ENCODE measurements around the gene ZMYM4.
"Not testable (repeated sequence)": the region's sequence is repeated elsewhere in the genome, so short reads cannot be mapped to it uniquely, and the experiment has no call there.

The ZMYM4 gene

DNA sequence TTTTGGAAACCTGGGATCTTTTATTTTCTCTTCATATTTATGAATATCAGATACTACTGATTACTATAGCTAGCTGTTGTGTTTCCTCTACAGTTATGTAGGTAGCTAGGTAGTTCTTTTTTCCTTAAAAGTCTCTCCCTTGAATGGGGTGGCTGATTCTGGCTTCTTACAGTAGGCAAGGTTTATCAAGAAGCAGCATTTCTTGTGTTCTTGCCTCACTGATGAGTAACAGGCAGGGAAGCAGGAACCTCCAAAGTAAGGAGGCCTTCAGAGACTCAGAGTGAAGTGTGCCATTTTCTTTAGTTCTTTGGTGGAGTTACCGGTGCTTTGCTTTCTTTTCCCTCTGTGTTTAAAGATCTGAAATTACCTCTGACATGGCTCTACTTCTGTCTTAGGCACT is 56.0 kb downstream of the ZMYM4 start:
- DNase-seq (ENCODE audit: low spot score) (no peak), FAIRE-seq (no peak)

DNA sequence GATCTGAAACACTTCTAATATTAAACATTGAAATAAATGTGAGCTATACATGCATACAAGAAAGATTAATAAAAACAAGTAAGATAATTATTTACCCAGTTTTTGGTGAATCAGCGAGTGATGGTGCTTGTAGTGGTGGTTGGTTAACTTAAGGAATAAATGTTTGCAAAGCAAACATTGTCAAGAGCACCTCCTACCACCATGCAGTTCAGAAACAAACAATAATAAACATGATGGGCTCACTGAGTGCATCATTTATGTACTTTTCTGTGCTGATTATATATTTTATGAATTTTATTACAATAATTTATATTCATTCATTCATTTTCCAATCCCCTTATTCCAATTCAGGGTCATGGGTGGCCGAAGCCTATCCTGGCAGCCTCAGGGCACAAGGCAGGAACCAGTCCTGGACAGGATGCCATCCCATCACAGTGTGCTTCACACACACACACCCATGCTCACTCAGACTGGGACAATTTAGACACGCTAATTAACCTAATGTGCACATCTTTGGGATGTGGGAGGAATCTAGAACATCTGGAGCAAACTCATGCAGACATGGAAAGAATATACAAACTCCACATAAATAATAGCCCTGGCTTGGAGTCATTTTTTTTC is 57.8 kb downstream of the ZMYM4 start:
- no peak for DNase-seq (ENCODE audit: low spot score)

DNA sequence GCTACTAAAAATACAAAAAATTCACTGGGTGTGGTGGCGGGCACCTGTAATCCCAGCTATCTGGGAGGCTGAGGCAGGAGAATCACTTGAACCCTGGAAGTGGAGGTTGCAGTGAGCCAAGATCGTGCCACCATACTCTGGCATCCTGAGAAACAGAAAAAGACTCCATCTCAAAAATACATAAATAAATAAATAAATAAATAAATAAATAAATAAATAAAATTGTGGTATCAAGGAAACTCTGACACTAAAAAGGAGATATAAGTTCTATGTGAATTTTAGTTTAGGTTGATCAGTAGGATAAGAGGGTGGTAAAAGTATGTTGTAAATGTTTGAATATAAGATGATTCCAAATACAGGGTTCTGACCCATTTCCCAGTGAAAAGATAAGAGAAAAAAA is 63.1 kb downstream of the ZMYM4 start:
- DNase-seq (ENCODE audit: low spot score); FAIRE-seq: not testable (repeated sequence)

More for the DNA sequence above, 57.8 kb downstream of the ZMYM4 start:
- no peak for FAIRE-seq

DNA sequence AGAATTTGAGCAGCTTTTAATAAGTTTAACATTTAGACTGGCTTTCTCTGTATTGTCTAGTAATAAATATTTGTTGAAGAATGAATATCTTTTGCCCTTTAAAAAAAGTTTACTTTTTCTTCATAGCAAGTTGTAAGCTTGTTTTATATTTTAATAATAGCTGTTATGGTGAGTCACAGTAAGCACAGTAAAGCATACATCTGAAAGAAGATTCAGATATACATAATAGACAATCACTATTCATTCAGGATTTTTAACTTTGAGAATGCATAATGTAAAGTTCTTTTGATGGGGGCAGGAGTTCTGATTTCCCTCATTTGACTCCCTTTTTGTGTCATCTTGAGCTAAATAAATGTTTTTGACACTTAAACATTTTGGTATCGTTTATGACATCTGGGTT is 66.0 kb downstream of the ZMYM4 start:
- DNase-seq (ENCODE audit: low spot score) (no peak), FAIRE-seq (no peak)

DNA sequence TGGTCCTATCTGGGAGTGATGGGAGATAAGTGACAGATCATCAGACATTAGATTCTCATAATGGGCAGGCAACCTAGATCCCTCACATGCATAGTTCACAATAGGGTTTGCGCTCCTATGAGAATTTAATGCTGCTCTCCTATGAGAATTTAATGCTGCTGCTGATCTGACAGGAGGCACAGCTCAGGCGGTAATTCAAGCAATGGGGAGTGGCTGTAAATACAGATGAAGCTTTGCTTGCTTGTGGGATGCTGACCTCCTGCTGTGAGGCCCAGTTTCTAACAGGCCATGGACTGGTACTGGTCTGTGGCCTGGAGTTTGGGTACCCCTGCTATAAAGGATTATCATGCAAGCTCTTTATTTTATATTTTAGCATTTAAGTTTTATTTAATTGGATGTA is 72.0 kb downstream of the ZMYM4 start:
- no peak for DNase-seq (ENCODE audit: low spot score)
- no peak for FAIRE-seq

DNA sequence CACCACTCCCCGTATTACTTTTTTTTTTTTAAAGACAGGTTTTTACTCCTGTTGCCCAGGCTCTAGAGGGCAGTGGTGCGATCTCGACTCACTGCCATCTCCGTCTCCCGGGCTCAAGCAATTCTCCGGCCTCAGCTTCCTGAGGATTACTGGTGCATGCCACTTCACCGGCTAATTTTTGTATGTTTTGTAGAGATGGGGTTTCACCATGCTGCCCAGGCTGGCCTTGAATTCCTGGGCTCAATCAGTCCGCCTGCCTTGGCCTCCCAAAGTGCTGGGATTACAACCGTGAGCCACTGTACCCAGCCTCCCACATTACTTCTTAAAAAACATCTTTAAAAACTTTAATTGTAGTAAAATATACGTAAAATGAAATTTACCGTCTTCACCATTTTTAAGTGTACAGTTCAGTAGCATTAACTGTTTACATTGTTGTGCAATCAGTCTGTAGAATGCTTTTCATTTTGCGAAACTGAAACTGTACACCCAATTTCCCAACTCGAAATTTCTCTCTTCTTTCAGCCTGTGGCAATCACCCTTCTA is 77.0 kb downstream of the ZMYM4 start:
- DNase-seq (ENCODE audit: low spot score), result no peak
- no peak for FAIRE-seq

DNA sequence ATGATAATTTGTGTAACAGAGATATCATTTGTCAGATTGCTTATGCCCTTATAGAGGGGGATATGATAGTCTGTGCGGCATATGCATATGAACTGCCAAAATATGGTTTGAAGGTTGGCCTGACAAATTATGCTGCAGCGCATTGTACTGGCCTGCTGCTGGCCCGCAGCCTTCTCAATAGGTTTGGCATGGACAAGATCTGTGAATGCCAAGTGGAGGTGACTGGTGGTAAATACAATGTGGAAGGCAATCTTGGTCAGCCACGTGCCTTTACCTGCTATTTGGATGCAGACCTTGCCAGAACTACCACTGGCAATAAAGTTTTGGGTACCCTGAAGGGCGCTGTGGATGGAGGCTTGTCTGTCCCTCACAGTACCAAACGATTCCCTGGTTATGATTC is 82.4 kb downstream of the ZMYM4 start:
- no peak for DNase-seq (ENCODE audit: low spot score)
- no peak for FAIRE-seq

DNA sequence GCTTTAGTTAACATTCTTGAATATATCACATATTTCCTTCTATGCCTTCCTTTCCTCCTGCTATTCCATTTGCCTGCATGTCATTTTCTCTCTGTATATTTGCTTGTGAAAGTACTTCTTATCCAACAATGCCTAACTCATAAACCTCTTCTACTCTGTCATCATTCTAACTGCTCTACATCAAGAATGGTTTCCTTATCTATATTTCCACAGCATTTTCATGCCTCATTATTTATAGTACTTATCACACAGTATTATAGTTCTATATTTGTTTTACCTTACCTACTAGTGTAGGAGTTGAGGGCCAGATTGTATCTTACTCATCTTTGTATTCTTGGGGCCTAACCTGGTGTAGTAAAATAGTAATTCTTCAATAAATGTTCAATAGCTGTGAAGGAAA is 91.5 kb downstream of the ZMYM4 start:
- FAIRE-seq (no peak), DNase-seq (ENCODE audit: low spot score) (no peak)

DNA sequence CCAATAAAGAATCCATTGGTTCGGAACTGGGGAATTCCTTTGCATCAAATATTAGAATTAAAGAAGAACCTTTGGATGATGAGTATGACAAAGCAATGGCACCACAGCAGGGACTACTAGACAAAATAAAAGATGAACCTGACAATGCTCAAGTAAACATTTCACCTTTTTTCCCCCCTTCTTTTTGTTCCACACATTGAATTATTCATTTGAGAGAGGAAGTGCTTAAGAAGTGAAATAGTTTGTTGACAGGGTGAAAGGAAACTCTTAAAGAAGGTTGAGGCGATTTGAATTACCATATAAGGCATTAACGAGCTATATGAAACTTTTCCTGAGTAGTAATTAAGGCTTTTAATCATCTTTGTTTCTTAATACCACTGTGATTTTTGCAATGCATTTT is 93.1 kb downstream of the ZMYM4 start:
- FAIRE-seq (no peak), DNase-seq (ENCODE audit: low spot score) (no peak)

DNA sequence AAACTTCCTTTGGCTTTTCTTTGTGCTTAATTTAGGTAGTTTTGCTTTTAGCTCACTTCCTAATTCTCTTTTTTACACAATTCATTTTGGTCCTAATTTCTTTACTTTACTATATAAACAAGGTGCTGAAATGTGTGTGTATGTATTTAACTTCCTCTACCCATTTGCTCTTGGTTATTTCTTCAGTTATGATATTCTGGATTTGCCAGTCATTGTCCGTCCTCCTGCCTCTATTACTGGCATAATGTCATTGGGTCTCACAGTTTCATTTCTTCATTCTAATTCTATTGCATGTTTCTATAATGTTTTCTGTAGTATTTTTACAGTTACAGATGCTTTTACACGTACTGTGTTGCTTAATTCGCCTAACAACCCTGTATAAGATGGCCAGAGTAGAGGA is 96.2 kb downstream of the ZMYM4 start:
- DNase-seq (ENCODE audit: low spot score) (no peak), FAIRE-seq (no peak)

DNA sequence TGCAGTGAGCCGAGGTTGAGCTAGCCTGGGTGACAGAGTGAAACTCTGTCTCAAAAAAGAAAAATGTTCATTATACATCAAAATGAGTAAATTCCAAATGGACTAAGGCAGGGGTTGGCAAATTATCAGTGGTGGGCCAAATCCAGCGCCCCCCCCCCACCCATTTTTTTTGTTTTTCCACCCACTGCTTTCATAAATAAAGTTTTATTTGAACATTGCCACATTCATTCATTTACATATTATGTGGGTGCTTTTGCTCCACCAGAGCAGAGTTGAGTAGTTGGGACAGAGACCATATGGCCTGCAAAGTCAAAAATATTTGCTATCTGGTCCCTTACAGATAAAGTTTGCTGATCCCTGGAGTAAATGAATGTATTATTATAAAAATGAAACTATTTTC is 99.4 kb downstream of the ZMYM4 start:
- no peak for DNase-seq (ENCODE audit: low spot score)

DNA sequence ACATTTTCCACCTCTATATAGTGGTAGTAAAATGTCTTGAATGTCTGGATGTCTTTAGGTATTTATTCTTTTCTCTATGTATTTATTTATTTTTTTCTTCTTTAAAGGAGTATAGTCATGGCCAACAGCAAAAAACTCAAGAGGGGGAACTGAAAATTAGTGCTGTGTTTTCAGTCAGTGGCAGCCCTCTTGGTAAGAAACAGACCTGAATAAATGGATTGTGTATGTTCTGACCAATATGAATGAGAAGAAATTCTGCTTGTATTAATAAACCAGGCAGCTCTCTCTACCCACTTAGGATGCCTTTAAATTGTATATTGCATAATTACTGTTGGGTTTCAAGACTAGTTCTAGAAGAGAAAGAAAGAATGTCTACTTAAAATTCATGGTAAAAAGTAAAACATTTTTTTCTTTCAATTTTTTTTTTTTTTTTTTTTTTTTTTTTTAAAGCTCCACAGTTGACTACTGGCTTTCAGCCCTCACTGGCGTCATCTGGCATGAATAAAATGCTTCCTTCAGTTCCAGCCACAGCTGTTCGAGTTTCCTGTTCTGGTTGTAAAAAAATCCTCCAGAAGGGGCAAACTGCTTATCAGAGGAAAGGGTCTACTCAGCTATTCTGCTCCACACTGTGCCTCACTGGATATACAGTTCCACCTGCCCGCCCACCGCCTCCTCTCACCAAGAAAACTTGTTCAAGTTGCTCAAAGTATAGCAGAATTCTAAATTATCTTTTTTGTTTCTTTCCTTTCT is 101.6 kb downstream of the ZMYM4 start:
- FAIRE-seq (no peak), DNase-seq (ENCODE audit: low spot score) (no peak)

More for the DNA sequence above, 99.4 kb downstream of the ZMYM4 start:
- no peak for FAIRE-seq

DNA sequence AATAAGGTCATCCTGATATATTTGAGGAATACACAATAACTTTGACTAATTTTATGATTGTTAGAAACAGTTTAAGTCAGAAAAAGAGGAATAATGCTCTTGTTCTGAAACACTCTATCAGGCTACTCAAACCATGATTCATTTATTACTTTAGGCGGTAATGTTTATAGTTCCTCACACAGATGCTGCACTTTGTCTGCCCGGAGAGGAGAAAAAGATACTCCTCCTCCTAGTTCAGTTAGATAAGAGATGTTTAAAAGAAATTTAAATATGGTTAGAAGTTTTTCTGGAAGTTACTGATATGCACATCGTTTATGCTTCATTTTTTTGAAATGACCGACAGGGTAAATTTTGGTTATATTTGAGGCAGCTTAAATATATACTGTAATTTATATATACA is 103.0 kb downstream of the ZMYM4 start:
- FAIRE-seq, result no peak

DNA sequence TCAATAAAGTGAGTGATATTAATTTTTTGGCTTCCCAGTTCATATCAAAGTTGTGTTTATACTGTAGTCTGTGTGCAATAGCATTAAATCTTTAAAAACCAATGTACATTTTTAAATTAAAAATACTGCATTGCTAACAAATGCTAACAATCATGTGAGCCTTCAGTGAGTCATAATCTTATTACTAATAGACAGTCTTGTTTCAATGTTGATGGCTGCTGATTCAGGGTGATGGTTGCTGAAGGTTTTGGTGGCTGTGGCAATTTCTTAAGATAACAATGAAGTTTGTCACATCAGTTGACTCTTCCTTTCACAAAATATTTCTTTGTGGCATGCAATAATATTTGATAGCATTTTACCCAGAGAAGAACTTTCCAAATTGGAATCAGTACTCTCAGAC is 109.0 kb downstream of the ZMYM4 start:
- DNase-seq (ENCODE audit: low spot score) (peak; percentile 25), FAIRE-seq (peak; percentile 61)

More for the DNA sequence above, 103.0 kb downstream of the ZMYM4 start:
- no peak for DNase-seq (ENCODE audit: low spot score)

DNA sequence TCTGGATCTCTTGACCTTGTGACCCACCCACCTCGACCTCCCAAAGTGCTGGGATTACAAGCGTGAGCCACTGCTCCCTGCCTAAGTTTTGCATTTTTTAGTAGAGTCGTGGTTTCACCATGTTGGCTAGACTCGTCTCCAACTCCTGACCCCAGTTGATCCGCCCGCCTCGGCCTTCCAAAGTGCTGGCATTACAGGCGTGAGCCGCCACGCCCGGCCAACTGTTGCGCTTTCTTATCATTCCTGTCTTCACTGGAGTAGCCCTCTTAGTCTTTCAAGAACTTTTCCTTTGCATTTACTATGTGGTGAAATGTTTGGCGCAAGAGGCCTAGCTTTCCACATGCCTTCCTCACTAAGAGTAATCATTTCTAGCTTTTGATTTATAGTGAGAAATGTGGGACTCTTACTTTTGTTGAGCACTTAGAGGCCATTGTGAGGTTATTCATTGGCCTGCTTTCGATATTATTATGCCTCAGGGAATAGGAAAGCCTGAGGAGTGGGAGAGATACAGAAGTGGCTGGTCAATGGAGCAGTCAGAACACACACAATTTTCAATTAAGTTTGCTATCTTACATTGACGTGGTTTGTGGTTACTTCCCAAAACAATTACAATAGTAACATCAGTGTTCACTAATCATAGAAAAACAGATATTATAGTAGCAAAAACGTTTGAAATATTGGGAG is 111.0 kb downstream of the ZMYM4 start:
- FAIRE-seq, result no peak
- no peak for DNase-seq (ENCODE audit: low spot score)

DNA sequence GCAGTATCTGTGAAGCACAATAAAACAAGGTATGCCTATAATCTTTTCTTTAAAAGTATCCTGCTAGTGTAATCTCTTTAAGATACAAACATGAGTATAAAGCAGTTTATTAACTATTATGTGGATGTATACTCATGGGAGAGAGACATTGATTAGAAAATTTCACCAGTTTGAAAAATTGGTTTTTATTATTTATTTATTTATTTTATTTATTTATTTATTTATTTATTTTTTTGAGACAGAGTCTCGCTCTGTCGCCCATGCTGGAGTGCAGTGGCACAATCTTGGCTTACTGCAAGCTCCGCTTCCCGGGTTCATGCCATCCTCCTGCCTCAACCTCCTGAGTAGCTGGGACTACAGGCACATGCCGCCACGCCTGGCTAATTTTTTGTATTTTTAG is 111.6 kb downstream of the ZMYM4 start:
- not testable (repeated sequence) for DNase-seq (ENCODE audit: low spot score); FAIRE-seq

DNA sequence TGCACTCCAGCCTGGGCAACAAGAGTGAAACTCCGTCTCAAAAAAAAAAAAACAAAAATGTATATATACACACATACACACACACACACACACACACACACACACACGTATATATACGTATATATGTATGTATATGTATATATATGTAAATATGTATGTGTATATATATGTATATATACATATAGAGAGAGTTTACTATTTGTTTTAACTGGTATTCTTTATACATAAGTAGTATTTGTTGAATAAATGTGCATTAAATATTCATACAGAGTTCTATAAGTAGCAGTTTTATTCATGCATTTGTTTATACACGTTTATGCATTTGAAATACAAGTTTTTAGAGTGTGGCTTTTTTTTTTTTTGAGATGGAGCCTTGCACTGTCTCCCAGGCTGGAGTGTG is 113.6 kb downstream of the ZMYM4 start:
- FAIRE-seq, result no peak
- no peak for DNase-seq (ENCODE audit: low spot score)

DNA sequence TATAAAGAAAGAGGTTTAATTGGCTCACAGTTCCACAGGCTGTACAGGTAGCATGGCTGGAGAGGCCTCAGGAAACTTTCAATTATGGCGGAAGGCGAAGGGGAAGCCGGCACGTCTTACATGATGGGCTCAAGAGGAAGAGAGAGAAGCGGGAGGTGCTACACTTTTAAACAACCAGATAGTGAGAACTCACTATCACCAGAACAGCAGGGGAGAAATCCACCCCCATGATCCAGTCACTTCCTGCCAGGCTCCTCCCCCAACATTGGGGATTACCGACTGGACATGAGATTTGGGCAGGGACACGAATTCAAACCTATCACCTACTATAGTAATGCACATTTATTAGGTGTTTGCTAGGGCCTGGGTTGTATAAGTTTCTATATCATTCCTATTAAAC is 117.8 kb downstream of the ZMYM4 start:
- FAIRE-seq (no peak), DNase-seq (ENCODE audit: low spot score) (no peak)

DNA sequence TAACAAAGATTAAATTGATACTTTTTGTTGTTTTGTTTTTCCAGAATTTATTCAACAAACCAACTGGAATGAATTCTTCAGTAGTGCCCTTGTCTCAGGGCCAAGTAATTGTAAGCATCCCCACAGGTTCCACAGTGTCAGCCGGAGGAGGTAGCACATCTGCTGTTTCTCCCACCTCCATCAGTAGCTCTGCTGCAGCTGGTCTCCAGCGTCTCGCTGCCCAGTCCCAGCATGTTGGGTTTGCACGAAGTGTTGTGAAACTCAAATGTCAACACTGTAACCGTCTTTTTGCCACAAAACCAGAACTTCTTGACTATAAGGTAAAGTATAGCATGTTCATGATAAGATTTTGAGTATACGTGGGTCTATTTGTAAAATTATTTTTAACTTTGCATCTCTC is 118.5 kb downstream of the ZMYM4 start:
- DNase-seq (ENCODE audit: low spot score) (no peak), FAIRE-seq (no peak)

DNA sequence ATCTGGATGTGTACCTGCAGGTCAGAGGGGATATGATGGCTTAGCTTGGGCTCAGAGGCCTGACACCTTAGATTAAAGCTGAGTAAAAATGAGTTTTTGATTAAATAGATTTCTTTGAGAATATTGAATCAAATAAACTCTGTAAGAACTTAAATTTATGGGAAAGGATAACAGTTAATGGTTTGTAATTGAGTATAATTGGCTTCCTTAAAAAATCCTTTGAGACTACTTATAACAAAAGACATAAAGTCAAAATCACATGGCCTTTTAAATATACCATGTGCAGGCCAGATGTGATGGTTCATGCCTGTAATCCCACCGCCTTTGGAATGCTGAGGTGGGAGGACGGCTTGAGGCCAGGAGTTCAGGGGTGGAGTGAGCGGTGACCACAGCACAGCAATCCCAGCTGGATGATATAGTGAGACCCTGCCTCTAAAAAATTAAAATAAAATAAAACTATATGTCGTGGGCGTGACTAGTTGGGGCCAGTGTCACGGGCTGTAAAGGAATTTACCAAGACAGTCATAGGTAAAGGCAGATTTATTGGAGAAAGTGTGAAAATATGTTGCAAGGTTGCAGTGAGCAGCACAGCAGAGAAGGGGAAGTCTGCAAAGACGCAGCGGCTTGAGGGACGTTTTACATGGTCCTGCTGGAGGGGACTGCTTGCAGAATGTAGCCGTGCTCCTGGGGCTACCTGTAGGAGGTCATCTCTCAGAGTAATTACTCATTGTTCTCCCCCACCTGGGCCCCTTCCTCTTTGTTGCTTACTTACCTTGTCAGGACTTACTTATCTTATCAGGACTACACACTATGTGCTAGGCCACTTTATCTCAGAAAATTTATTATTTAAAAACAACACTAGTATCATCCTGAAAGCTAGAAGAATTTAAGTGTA is 122.3 kb downstream of the ZMYM4 start:
- DNase-seq (ENCODE audit: low spot score) (no peak), FAIRE-seq (no peak)

DNA sequence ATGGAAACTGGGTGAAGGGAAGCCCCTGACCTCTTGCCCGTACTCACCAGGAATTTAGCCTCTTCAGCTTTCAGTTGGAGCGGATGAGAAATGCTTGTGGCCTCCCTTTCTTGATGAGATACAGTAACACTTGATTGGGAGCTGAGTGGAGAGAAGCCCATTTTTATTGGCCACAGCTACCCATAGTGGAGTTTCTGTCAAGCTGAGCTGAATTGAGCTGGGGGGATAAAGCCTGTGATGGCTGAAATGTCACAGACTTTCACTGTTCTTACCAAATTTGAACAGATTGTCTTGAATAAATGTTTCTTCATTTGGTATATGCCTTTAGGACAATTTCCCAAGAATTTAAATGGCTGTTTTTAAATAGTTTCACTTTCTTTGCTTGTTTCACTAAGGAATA is 125.9 kb downstream of the ZMYM4 start:
- FAIRE-seq, result no peak
- no peak for DNase-seq (ENCODE audit: low spot score)
